ENCODE results near the gene LPP.

Gene LPP

GRCh38 chr3:188817935-188818269 lies 663.9 kb downstream of the LPP start:
- Histone ChIP-seq H4K20me1 (ENCODE audit: low read depth, low read length) (no peaks in the 10 kb centered on the region), H3K79me2 (ENCODE audit: insufficient read depth, low read length) (no peaks in the 10 kb centered on the region), H3K4me2 (ENCODE audit: low read depth, low read length, poor library complexity, severe bottlenecking) (no peak overlapping the region), H3K27me3 (ENCODE audit: low read length) (no peaks in the 10 kb centered on the region), H3F3A (ENCODE audit: insufficient read depth) (no peaks in the 10 kb centered on the region), H3K9ac (ENCODE audit: low read length) (no peak overlapping the region), H3K4me3 (ENCODE audit: insufficient read depth, low read length, poor library complexity, severe bottlenecking) (no peak overlapping the region), H3K9me3 (ENCODE audit: insufficient read depth, low read length) (no peaks in the 10 kb centered on the region), H3K9me2 (replicated peaks; ENCODE audit: insufficient read depth, low read length) (no peaks in the 10 kb centered on the region), H3K27ac (ENCODE audit: low read depth, low read length) (no peak overlapping the region), H2AFZ (ENCODE audit: low read depth, low read length, severe bottlenecking) (no peak overlapping the region), H3K36me3 (ENCODE audit: low read length) (no peaks in the 10 kb centered on the region)
- TF ChIP-seq CTCF (IDR thresholded peaks at IDR 0.05; ENCODE audit: insufficient read depth, low read length, poor library complexity, severe bottlenecking): no peak
- TF ChIP-seq EZH2phosphoT487 (conservative IDR thresholded peaks at IDR 0.05; ENCODE audit: low read length): no peak

- H3K27me3 ChIP-seq (ENCODE audit: low read length): no peaks in the 10 kb centered on the region
These were observed 664.3 kb downstream of the LPP start for GRCh38 chr3:188818282-188818681.

GRCh38 chr3:188819939-188820338 lies 666.0 kb downstream of the LPP start:
- Histone ChIP-seq H3K9ac (ENCODE audit: low read length) (no peak overlapping the region), H3K27ac (ENCODE audit: low read depth, low read length) (no peak overlapping the region), H3K4me2 (ENCODE audit: low read depth, low read length, poor library complexity, severe bottlenecking) (no peak overlapping the region), H2AFZ (ENCODE audit: low read depth, low read length, severe bottlenecking) (no peak overlapping the region), H3K27me3 (ENCODE audit: low read length) (no peaks in the 10 kb centered on the region), H3K36me3 (ENCODE audit: low read length) (no peaks in the 10 kb centered on the region), H3F3A (ENCODE audit: insufficient read depth) (no peaks in the 10 kb centered on the region), H3K9me2 (replicated peaks; ENCODE audit: insufficient read depth, low read length) (no peaks in the 10 kb centered on the region), H4K20me1 (ENCODE audit: low read depth, low read length) (no peaks in the 10 kb centered on the region), H3K4me3 (ENCODE audit: insufficient read depth, low read length, poor library complexity, severe bottlenecking) (no peak overlapping the region), H3K79me2 (ENCODE audit: insufficient read depth, low read length) (no peaks in the 10 kb centered on the region), H3K9me3 (ENCODE audit: insufficient read depth, low read length) (no peaks in the 10 kb centered on the region)
- no peak for TF ChIP-seq EZH2phosphoT487 (conservative IDR thresholded peaks at IDR 0.05; ENCODE audit: low read length)
- no peak for TF ChIP-seq CTCF (IDR thresholded peaks at IDR 0.05; ENCODE audit: insufficient read depth, low read length, poor library complexity, severe bottlenecking)

More at GRCh38 chr3:188818282-188818681, 664.3 kb downstream of the LPP start:
- Histone ChIP-seq H3K4me3 (ENCODE audit: insufficient read depth, low read length, poor library complexity, severe bottlenecking) (no peak overlapping the region), H3K9me2 (replicated peaks; ENCODE audit: insufficient read depth, low read length) (no peaks in the 10 kb centered on the region), H3K4me2 (ENCODE audit: low read depth, low read length, poor library complexity, severe bottlenecking) (no peak overlapping the region), H2AFZ (ENCODE audit: low read depth, low read length, severe bottlenecking) (no peak overlapping the region), H4K20me1 (ENCODE audit: low read depth, low read length) (no peaks in the 10 kb centered on the region), H3F3A (ENCODE audit: insufficient read depth) (no peaks in the 10 kb centered on the region), H3K79me2 (ENCODE audit: insufficient read depth, low read length) (no peaks in the 10 kb centered on the region), H3K36me3 (ENCODE audit: low read length) (no peaks in the 10 kb centered on the region), H3K9me3 (ENCODE audit: insufficient read depth, low read length) (no peaks in the 10 kb centered on the region), H3K9ac (ENCODE audit: low read length) (no peak overlapping the region), H3K27ac (ENCODE audit: low read depth, low read length) (no peak overlapping the region)
- TF ChIP-seq EZH2phosphoT487 (conservative IDR thresholded peaks at IDR 0.05; ENCODE audit: low read length) (no peak), CTCF (IDR thresholded peaks at IDR 0.05; ENCODE audit: insufficient read depth, low read length, poor library complexity, severe bottlenecking) (no peak)

- H3K9me2 ChIP-seq (replicated peaks; ENCODE audit: insufficient read depth, low read length): no peaks in the 10 kb centered on the region
- H3K4me2 ChIP-seq (ENCODE audit: low read depth, low read length, poor library complexity, severe bottlenecking): no peak overlapping the region
- H3F3A ChIP-seq (ENCODE audit: insufficient read depth): no peaks in the 10 kb centered on the region
- H4K20me1 ChIP-seq (ENCODE audit: low read depth, low read length): no peaks in the 10 kb centered on the region
- H3K9ac ChIP-seq (ENCODE audit: low read length): no peak overlapping the region
- no peaks in the 10 kb centered on the region for H3K9me3 ChIP-seq (ENCODE audit: insufficient read depth, low read length)
- H2AFZ ChIP-seq (ENCODE audit: low read depth, low read length, severe bottlenecking): no peak overlapping the region
- H3K27ac ChIP-seq (ENCODE audit: low read depth, low read length): no peak overlapping the region
- H3K79me2 ChIP-seq (ENCODE audit: insufficient read depth, low read length): no peaks in the 10 kb centered on the region
- H3K36me3 ChIP-seq (ENCODE audit: low read length): no peaks in the 10 kb centered on the region
- H3K27me3 ChIP-seq (ENCODE audit: low read length): no peaks in the 10 kb centered on the region
- TF ChIP-seq CTCF (IDR thresholded peaks at IDR 0.05; ENCODE audit: insufficient read depth, low read length, poor library complexity, severe bottlenecking) (no peak), EZH2phosphoT487 (conservative IDR thresholded peaks at IDR 0.05; ENCODE audit: low read length) (no peak)
- H3K4me3 ChIP-seq (ENCODE audit: insufficient read depth, low read length, poor library complexity, severe bottlenecking): no peak overlapping the region
These were observed 668.0 kb downstream of the LPP start for GRCh38 chr3:188822004-188822403.

All from SU-DHL-6 (cell line).